Measurements from ENCODE around the gene COL21A1. TPM values are rescaled to one million over a fixed set of nuclear protein-coding genes. Genes with fewer than 3 reads are reported as not detected.

Gene COL21A1
- total and polyA plus RNA-seq, 2 of the 13 experiments (the other 11 are each of a cell fraction or from before 2014, with no cell fraction given) = 0.13 TPM; not detected in 1

- Histone ChIP-seq H3K4me3 (replicated peaks in 1 of 3; ENCODE audit: insufficient read depth in 1 of 3, low read depth in 2 of 3, low read length in 3 of 3) (no peak overlapping the region), H3K27me3 (ENCODE audit: control insufficient read depth in 1 of 2, insufficient read depth in 2 of 2, low read length in 2 of 2) (no peaks in the 10 kb centered on the region), H4K20me1 (ENCODE audit: insufficient read depth, low read length) (no peaks in the 10 kb centered on the region), H2AFZ (ENCODE audit: low read length) (no peak overlapping the region), H3K4me2 (ENCODE audit: low read depth, low read length) (no peak overlapping the region), H3K79me2 (ENCODE audit: insufficient read depth, low read length) (no peaks in the 10 kb centered on the region), H3K4me1 (ENCODE audit: insufficient read depth, low read length) (no peaks in the 10 kb centered on the region), H3K9ac (ENCODE audit: insufficient read depth, low read depth, low read length) (no peak overlapping the region), H3K27ac (ENCODE audit: extremely low read length, insufficient read depth, low read length) (no peak overlapping the region), H3K36me3 (replicated peaks in 1 of 2; ENCODE audit: control insufficient read depth in 1 of 2, insufficient read depth in 2 of 2, low read length in 2 of 2) (no peaks in the 10 kb centered on the region), H3K9me3 (ENCODE audit: low read length) (no peaks in the 10 kb centered on the region)
- DNase-seq (ENCODE audit: low spot score) (peak; percentile 9), FAIRE-seq (no peak), ATAC-seq (no peak)
- intact Hi-C loops (cut with micrococcal nuclease; ENCODE audit: unreplicated experiment) = no loop called here
- TF ChIP-seq RORA (CRISPR knock-in tag; IDR thresholded peaks at IDR 0.05) (no peak), ZNF775 (CRISPR knock-in tag; IDR thresholded peaks at IDR 0.05; ENCODE audit: borderline replicate concordance) (no peak), ELF3 (CRISPR knock-in tag; IDR thresholded peaks at IDR 0.05) (0 out of 2 replicates have a peak, but pooled peaks have one; percentile 25), AKAP8 (CRISPR knock-in tag; IDR thresholded peaks at IDR 0.05) (no peak), POLR2AphosphoS2 (IDR thresholded peaks at IDR 0.05; ENCODE audit: low read depth, low read length) (no peak), FOSL2 (CRISPR knock-in tag; IDR thresholded peaks at IDR 0.05) (peak; percentile 50; the same call in 1 of the 2 replicates), NCOA5 (CRISPR knock-in tag; IDR thresholded peaks at IDR 0.05) (no peak), ZNF17 (CRISPR knock-in tag; IDR thresholded peaks at IDR 0.05) (no peak), ZNF883 (CRISPR knock-in tag; IDR thresholded peaks at IDR 0.05; ENCODE audit: not compliant biosample characterization) (no peak), KDM6A (CRISPR knock-in tag; IDR thresholded peaks at IDR 0.05; ENCODE audit: low read depth) (no peak)
- TF ChIP-seq, protein P1, sequence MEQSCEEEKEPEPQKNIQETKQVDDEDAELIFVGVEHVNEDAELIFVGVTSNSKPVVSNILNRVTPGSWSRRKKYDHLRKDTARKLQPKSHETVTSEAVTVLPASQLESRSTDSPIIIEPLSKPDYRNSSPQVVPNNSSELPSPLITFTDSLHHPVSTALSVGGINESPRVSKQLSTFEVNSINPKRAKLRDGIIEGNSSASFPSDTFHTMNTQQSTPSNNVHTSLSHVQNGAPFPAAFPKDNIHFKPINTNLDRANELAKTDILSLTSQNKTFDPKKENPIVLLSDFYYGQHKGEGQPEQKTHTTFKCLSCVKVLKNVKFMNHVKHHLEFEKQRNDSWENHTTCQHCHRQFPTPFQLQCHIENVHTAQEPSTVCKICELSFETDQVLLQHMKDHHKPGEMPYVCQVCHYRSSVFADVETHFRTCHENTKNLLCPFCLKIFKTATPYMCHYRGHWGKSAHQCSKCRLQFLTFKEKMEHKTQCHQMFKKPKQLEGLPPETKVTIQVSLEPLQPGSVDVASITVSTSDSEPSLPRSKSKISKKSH (CRISPR knock-in tag; IDR thresholded peaks at IDR 0.05; ENCODE audit: borderline replicate concordance) = no peak
- TF ChIP-seq, protein P2, sequence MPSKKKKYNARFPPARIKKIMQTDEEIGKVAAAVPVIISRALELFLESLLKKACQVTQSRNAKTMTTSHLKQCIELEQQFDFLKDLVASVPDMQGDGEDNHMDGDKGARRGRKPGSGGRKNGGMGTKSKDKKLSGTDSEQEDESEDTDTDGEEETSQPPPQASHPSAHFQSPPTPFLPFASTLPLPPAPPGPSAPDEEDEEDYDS (CRISPR knock-in tag; IDR thresholded peaks at IDR 0.05) = no peak
- ChIA-PET CTCF (ENCODE audit: low intra/inter-chr PET ratio, low total read pairs) (no interaction called here), POLR2A (no interaction called here)
- in situ Hi-C loops (cut with HindIII; ENCODE audit: extremely low pct_ligation_motif_present, low pct_unique_long_range_greater_than_20kb) = loop anchor here (25.0 kb wide), 2 partner anchors 667 to 992 kb away; no protein-coding TSS in a partner anchor
- WGBS (ENCODE audit: low lambda C conversion rate) = 7% methylated on average over 1 of the region's 1 CpG
- no TSS peak for BruUV-seq (replicated peaks)
Observed at GRCh38 chr6:56279331-56280080, 32.1 kb upstream of the COL21A1 start.

Data from HepG2 (cell line).